Measurements from ENCODE around the gene LIMK1.

GRCh38 chr7:74078461-74078860 is 5.1 kb upstream of the LIMK1 start:
- TF ChIP-seq CTCF (conservative IDR thresholded peaks at IDR 0.05; ENCODE audit: low read depth in 2 of 2), result no peak
- TF ChIP-seq CREB1 (CRISPR knock-in tag; IDR thresholded peaks at IDR 0.05; ENCODE audit: low read depth), result no peak
- TF ChIP-seq REST (IDR thresholded peaks at IDR 0.05; ENCODE audit: unreplicated experiment), result no peak
- TF ChIP-seq STAT1 (IDR thresholded peaks at IDR 0.05; ENCODE audit: unreplicated experiment), result no peak
- no peak for TF ChIP-seq EZH2 (IDR thresholded peaks at IDR 0.05; ENCODE audit: low read depth, unreplicated experiment)
- no peak for TF ChIP-seq EZH2phosphoT487 (IDR thresholded peaks at IDR 0.05; ENCODE audit: unreplicated experiment)
- no peak for TF ChIP-seq POLR2AphosphoS5 (IDR thresholded peaks at IDR 0.05; ENCODE audit: low read depth)
- no peak for TF ChIP-seq ZNF331 (CRISPR knock-in tag; IDR thresholded peaks at IDR 0.05; ENCODE audit: low read depth)
